ENCODE measurements around the gene EID3.
"Not testable (repeated sequence)": the region's sequence is repeated elsewhere in the genome, so short reads cannot be mapped to it uniquely, and the experiment has no call there.

Gene EID3

GRCh38 chr12:104312654-104313053 is 9.1 kb downstream of the EID3 start:
- DNase-seq (ENCODE audit: low read depth): no peak

GRCh38 chr12:104313568-104314241 is 10.2 kb downstream of the EID3 start:
- DNase-seq (ENCODE audit: low read depth): no peak

DNA sequence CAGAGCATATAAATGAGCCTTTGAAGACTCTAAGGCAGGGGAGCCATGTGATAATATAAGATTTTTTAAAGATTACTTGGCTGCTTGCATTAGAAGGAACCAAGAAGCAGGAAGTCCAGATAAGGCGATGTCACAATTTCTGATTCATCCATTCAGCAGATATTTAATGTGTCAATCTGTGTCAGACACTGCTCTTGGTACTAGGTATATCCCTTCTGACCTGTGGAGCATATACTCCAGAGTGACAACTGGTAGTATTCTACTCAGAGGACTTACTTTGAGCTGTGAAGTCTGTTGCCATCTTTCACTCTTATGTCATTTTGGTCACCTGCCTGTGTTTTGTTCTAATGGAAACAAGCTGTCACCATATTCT is 10.7 kb downstream of the EID3 start:
- DNase-seq (ENCODE audit: low read depth): no peak

DNA sequence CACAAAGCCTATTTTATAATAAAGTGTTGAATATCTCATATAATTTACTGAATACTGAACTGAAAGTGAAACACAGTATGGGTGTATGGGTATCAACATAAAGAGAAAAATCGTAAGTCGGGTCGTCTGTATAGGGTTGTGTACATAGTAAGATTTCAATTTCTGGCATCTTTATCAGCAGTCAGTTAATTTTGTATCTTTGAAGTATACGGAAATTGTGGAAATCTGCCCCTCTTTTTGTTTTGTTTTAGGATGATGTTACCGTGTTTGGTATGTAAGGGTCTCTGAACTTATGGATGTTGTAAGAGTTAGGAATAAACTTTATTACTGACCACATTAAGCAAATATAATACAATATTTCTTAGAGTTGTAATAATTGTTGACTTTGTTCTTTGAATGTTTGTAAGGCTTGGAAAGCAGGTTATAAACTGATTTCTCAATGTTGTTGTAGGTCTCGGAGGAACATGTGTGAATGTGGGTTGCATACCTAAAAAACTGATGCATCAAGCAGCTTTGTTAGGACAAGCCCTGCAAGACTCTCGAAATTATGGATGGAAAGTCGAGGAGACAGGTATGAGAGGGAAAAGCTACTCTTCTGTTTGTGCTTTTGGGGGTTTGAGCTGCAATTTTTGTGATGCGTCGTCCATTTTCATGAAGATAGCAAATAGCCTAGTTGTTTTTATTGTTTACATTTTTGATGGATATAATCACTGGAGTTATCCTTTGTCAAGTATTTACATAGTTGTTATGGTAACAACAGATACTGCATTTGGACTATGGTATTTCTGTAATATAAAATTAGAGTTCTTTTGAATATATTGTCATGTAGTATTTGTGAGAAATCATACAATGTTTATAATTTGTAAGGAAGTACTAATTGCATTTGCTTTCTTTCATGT is 12.0 kb downstream of the EID3 start:
- DNase-seq (ENCODE audit: low read depth): no peak

- no peak for DNase-seq (ENCODE audit: low read depth)
Observed at GRCh38 chr12:104316936-104317335, 13.4 kb downstream of the EID3 start.

- no peak for DNase-seq (ENCODE audit: low read depth)
Observed at GRCh38 chr12:104317538-104318210, 14.1 kb downstream of the EID3 start.

DNA sequence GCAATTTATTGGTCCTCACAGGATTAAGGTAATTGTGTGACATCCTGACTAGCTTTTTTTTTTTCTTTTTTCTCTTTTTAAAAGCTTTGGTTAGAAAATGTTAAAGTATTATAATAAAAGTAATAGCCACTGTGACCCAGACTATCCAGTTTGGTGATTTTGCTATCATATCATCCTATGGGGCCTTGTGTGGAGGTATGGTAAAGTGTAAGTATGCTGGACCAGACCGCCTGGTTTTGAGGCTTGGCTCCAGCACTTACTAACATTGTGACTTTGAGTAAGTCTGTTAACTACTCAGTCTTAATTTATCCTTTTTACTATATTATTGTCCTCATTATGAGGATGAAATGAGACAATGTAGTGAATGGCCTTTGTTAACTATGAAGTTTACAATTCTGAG is 15.5 kb downstream of the EID3 start:
- DNase-seq (ENCODE audit: low read depth): no peak

DNA sequence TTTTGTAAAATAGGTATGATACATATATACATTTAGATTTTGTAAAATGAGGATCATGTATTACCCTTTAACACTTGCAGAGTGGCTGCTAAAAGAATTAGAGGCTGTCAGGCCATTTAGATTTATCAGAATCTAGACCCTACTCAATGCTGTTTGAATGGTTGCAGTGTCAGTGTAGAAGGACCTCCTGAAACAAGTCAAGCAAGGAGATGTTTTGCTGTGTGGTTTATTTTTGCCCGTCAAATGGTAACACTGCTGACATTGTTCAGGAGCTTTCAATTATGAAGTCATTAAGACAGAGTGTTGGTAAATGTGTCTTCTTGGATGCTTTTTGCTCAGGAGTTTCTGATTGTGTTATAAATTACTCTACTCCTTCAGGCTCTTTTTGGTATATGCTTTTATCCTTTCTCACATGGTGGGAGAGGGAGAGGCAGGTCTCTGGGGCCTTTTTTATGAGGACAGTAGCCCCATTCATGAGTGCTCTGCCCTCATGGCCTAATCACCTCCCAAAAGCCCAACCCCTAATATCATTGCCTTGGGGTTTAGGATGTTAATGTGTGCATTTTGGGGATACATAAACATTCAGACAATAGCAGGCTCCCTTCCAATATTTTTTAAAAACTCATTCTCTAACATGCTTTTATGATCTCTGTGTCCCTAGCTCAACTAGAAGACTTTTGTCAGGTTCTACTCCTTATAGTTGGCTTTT is 16.5 kb downstream of the EID3 start:
- DNase-seq (ENCODE audit: low read depth): no peak

DNA sequence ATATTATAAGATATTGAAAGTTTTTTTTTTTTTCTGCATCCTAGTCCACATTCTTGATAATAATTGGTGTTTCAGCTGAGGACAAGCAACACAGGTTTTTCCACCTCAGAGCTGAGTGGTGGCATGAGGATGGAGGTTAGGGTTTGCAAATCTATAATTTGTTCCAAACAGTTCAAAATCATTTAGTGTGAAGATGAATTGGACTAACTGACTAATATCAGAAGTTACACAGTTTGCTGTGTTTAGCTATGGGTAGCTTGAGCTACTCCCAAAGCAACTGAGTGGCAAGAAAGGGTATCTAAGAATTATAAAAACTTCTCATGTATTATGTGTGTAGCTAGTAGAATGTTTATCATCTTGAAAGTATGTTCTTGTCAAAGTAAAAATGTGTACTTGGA is 17.1 kb downstream of the EID3 start:
- DNase-seq (ENCODE audit: low read depth): no peak

GRCh38 chr12:104321949-104322348 is 18.4 kb downstream of the EID3 start:
- no peak for DNase-seq (ENCODE audit: low read depth)

DNA sequence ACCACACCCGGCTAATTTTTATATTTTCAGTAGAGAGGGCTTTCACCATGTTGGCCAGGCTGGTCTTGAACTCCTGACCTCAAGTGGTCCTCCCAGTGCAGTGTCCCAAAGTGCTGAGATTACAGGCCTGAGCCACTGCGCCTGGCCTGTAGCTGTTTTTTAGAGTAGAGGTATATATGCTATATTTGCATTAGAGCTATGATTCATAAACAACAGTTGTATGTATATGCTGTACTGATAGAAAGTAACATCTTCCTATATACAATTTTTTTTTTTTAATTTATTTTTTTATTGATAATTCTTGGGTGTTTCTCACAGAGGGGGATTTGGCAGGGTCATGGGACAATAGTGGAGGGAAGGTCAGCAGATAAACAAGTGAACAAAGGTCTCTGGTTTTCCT is 19.0 kb downstream of the EID3 start:
- DNase-seq (ENCODE audit: low read depth): not testable (repeated sequence)

DNA sequence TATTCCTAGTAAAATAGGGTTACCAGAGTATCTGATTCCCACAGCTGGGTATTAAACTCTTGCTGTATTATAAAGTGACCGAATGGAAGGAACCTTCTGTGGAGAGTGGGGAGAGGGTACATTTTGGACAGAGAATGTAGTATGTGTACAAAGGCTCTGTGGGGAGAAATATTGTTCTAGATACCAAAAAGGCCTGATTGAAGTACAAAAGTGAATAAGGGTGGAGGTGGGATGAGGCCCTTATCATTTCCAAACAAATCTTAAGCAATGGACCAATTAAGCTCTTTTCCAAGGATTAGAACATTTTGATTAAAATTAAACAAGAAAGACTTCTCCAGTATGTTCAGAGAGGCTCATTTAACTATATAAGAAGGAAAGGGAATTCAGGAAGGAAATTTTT is 20.4 kb downstream of the EID3 start:
- no peak for DNase-seq (ENCODE audit: low read depth)

DNA sequence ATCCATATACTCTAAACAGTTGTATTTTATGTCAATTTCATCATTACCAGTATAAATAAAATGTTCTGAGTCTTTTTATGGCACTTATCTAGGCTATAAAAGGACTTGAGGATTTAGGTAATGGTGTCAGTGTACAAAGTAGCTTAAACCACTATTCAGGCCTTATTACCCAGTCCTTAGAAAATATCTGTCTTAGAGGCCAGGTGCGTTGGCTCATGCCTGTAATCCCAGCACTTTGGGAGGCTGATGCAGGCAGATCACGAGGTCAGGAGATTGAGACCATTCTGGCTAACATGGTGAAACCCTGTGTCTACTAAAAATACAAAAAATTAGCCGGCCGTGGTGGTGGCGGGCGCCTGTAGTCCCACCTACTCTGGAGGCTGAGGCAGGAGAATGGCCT is 24.7 kb downstream of the EID3 start:
- DNase-seq (ENCODE audit: low read depth): not testable (repeated sequence)

DNA sequence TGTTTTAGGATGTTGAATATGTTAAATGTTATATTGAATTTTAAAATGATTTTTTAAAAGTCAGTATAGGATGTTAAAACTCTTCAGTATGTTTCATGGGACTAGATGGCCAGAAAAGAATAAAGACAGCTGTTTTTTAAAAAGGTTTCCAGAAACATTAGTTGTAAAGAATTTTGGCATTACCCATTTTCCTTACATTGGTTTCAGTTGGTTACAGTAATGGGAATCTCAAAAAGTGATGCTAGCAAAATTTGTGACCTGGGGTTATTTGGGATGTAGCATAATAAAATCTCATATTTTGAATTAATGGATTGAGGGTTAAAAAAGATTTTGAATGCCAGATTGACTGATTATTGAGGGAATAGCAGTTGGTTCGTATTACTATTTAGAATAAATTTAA is 25.3 kb downstream of the EID3 start:
- no peak for DNase-seq (ENCODE audit: low read depth)

GRCh38 chr12:104329707-104330532 is 26.4 kb downstream of the EID3 start:
- no peak for DNase-seq (ENCODE audit: low read depth)

- DNase-seq (ENCODE audit: low read depth): no peak
Observed at GRCh38 chr12:104331376-104331775, 27.8 kb downstream of the EID3 start.

DNA sequence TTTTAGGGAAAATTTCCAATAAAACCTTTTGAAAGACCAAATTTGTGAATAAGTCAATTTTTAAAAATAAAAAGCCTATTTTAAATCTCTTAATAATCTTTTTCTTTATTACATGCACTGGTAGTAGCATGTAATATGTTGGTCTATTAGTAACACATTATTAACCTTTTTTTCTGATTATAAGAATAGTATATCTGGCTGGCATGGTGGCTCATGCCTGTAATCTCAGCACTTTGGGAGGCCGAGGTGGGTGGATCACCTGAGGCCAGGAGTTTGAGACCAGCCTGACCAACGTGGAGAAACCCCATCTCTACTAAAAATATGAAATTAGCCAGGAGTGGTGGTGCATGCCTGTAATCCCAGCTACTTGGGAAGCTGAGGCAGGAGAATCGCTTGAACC is 28.7 kb downstream of the EID3 start:
- not testable (repeated sequence) for DNase-seq (ENCODE audit: low read depth)

- DNase-seq (ENCODE audit: low read depth): no peak
Observed at GRCh38 chr12:104333692-104334255, 30.2 kb downstream of the EID3 start.

DNA sequence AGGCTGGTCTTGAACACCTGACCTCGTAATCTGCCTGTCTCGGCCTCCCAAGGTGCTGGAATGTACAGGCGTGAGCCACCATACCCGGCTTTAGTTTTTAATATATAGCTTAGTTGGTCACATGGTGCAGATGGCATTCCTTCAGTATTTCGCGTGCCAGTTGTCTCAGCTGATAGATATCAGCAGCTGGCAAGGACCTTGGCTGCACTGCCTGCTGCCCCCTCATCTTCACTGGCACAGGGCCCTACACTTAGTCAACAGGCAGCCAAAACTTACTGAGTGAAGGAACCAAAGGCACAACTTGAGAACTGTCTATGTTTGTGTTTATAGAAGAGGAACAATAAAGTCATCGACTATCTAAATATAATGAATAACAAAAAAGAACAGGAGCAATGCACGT is 31.0 kb downstream of the EID3 start:
- no peak for DNase-seq (ENCODE audit: low read depth)

GRCh38 chr12:104336115-104336514 is 32.6 kb downstream of the EID3 start:
- DNase-seq (ENCODE audit: low read depth): no peak

DNA sequence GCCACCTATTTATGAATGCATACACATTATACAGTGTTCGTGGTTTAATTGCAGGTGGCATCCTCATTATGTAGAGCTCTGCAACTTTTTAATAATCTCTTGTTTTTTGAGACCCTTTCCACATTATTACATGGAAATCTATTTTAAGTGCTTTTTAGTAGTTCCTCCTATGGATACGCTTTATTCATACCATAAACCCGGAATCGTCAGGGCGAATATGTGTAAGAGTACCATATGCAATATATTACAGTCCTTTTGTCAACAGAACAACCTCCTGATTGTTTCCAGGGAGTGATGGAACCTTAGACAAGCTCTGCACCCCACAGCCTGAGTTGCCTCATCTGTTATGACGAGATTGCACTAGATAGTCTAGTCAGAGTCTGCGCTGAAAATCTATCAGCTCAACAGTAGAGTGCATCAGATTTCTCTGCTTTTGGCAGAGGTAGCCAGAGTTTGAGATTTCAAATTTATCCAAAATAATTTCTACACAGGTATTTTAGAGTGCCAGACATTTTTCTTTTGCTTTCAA is 33.6 kb downstream of the EID3 start:
- DNase-seq (ENCODE audit: low read depth): no peak
